ENCODE measurements around the gene ARAP2.

The ARAP2 gene

GRCh38 chr4:36123906-36124305, 120.4 kb downstream of the ARAP2 start:
- no peak for DNase-seq

DNA sequence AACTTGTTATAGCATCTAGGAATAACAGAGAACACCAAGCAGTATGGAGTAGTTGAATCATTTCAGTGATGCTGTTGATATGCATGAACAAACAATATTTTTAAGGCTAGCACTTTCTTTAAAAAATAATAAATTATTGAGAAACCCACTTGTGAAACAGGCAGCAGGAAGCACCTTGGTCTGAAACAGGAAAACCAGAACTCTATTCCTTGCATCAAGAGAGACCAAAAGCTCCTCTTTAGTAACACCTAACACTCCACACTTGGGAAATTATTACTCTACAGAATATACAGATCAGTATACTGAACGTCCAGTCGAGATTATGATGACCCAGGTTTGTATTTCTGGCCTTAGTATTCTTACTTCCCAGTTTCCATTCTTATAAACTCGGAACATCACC, 129.0 kb downstream of the ARAP2 start:
- DNase-seq: no peak

DNA sequence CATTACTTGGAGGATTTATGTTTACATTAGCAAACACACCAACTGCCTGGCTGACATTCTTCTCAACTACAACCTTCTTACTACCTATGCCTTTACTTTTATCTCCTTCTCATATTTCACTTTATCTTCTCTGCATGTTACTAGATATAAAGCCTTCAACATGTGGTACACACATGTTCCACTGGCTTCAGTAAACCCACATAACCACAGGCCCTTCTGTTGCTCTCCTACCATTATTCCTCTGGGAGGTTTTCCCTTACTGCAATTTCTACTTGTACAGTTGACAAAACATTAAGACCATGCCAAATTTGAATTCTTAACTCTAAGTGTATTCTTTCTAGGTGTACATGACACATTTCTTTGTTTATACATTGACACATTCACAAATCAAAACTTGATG, 133.1 kb downstream of the ARAP2 start:
- no peak for DNase-seq

GRCh38 chr4:36099509-36099908, 144.8 kb downstream of the ARAP2 start:
- DNase-seq: no peak

- DNase-seq: no peak
Observed at GRCh38 chr4:36094995-36095394, 149.3 kb downstream of the ARAP2 start.

DNA sequence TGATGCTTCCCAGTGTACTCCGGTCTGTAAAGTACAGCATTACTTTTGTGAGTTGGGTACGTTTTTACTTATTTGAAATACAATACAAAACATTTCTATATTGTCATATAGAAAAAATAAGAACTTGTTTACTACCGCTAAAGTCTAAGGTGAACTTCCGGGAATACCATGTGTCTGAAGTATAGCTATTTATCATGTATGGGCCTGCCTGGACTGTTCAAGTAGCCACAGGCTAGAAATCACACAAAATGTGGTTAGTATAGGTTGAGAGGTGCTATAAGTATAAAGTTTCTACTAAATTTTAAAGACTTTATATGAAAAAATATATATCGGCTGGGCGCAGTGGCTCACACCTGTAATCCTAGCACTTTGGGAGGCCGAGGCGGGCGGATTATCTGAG, 152.3 kb downstream of the ARAP2 start:
- DNase-seq: no peak

- DNase-seq: peak in 2 of 14 donors; percentile 3 to 22
Observed at GRCh38 chr4:36088542-36088941, 155.8 kb downstream of the ARAP2 start.

DNA sequence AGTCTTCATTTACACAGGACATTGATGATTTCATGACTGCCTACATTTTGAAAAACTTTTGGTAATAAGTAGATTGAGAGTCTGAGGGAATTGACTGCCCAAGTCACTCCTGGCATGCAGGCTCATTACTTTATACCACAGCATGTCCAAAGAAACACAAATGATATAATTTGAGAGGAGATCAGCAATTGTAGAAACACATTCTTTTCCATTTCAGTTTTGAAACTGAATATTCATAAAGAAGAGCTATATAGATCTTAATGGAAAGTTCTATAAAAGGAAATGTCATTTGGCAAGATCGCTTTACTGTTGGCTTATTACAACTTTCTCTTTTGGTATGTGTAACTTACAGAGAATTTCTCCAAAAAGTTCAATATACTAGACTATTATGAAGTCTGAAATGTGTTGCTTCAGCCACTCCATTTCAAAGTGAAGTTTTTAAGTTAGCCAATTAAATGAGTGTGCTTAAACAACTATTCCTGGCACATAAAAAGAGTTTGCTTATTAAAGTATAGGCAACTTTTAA, 158.0 kb downstream of the ARAP2 start:
- DNase-seq: no peak

DNA sequence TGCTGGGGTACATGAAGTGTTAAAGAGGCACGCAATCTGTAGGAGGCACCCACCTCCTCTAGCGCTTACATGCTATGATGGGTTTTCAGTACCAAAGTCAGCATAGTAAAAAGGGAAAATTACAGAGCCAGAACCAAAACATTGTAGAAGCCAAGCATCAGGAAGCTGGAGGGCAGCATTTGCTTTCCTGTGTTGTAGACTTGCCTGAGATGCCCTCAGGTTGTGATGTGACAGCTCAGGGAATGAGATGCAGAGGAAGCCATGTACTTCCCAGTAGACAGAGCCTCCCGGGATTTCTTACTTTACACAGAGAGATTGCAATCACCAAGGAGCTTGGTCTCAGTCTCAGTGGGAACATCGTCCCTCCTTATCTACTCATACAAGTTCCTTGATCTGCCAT, 161.5 kb downstream of the ARAP2 start:
- no peak for DNase-seq

GRCh38 chr4:36081185-36081584, 163.1 kb downstream of the ARAP2 start:
- DNase-seq: no peak

DNA sequence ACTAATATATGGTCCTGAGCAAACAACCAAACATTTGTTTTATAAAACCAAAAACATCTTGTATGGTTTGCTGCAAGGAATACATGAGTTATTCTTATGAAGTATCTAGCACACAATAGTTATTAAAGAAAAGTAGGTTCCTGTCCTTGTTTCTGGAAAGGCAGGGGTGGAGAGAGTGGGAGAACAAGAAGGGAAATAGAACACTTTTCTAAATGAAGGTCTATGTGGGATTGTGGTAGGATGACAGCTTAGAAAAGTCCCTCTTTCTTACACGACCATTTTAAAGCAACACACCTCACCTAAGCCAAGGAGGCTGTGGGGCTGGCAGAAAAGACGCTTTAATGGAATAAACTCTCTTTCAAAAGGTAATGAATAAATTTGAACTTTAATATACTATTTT, 164.6 kb downstream of the ARAP2 start:
- DNase-seq: no peak

DNA sequence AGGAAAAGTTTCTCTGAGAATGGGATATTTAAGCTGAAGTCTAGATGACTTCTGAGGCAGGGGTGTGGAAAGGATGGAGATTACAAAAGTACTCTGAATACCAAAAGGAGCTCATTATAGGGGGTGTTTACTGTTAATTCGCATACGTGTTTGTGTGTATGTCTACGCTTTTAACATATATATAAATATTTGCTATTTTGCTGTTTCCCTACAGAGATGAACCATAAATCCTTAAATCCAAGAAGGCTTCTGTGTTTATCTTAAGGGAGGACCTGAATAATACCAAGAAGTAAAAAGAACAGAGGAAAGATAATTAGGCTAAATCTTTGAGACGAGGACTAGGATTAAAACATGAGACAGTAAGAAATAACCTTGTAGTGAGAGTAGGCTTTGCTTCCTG, 166.0 kb downstream of the ARAP2 start:
- no peak for DNase-seq

- DNase-seq: no peak
Observed at GRCh38 chr4:36072529-36072928, 171.8 kb downstream of the ARAP2 start.

DNA sequence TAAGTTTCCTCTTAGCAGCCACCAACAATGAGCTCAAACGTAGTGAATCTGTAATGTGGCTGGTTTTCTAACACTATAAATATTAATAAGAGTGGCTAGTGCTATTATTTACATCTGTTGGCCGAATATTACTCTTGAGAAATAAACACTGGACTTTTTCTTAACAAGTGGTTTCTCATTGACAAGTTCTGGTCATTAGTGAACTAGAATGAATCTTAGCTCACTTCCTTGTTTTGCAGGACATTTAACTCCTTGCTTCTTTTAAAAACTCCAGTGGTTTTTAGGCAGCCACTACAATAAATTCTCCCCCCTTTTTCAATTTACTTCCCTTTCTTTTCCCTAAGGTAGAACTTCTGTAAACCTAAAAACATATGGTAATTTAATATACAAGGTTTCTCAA, 177.2 kb downstream of the ARAP2 start:
- no peak for DNase-seq

- no peak for DNase-seq
Observed at GRCh38 chr4:36065274-36065871, 178.9 kb downstream of the ARAP2 start.

GRCh38 chr4:36064117-36064516, 180.2 kb downstream of the ARAP2 start:
- DNase-seq: no peak

GRCh38 chr4:36056136-36056535, 188.2 kb downstream of the ARAP2 start:
- DNase-seq: no peak

- DNase-seq: no peak
Observed at GRCh38 chr4:36054694-36055422, 189.5 kb downstream of the ARAP2 start.

DNA sequence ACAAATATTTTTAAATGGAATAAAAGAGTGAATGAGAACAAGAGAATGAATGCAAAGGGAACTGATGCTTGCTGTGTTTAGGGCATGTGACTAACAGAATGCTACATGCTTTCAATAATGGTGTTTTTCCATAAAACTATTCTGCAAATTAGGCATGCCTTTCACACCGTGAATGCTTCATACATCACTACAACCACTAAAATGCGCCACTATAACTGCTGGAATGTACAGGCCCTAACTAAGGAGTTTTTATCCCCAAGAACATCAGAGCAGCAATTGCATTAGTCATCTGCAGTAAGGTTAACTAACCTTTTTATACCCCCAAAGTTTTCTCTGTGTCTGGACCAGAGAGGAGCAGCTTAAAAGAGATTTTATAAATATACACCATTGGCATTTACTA, 190.4 kb downstream of the ARAP2 start:
- no peak for DNase-seq

GRCh38 chr4:36051634-36052033, 192.7 kb downstream of the ARAP2 start:
- no peak for DNase-seq

DNA sequence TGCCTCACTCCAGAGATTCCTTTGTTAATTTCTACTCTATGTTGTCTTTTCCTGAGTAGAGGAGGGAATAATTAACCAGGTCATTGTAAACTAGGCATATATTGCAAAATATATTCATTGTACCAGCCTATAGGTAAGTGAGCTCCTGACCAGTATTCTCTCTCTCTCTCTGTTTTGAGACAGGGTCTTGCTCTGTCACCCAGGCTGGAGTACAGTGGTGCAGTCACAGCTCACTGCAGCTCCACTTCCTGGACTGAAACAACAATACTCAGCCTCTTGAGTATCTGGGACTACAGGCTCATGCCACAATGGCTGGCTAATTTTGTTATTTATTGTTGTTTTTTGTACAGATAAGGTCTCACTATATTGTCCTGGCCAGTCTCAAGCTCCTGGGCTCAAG, 198.3 kb downstream of the ARAP2 start:
- no peak for DNase-seq

GRCh38 chr4:36043901-36044300, 200.4 kb downstream of the ARAP2 start:
- no peak for DNase-seq

GRCh38 chr4:36043241-36043640, 201.1 kb downstream of the ARAP2 start:
- DNase-seq: no peak
